GM18526 (cell line): ENCODE measurements around the gene ARSD.

Source experiments
- POLR2A ChIP-seq: IDR thresholded peaks from 3 replicates; pipeline ENCODE4 v1.6.1; 2011; ENCODE audit not compliant: insufficient read length; ENCODE audit errors: extremely low read depth

The ARSD gene

DNA sequence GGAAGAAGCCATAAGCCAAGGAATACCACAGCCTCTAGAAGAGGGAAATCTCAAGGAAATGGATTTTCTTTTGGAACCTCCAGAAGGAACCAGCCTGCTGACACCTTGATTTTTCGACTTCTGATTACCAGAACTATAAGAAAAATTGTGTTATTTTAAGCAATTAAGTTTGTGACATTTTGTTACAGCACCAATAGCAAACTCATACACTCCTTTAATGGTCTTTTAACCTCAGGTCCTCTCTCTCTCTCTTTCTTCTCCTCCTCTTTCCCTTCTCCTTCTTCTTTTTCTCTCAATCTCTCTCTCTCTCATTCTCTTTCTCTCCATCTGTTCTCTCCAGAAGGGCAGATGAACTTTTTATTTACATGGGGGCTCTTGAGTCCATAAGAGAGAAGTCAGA lies 26.3 kb downstream of the ARSD start:
- no peak for TF ChIP-seq POLR2A

DNA sequence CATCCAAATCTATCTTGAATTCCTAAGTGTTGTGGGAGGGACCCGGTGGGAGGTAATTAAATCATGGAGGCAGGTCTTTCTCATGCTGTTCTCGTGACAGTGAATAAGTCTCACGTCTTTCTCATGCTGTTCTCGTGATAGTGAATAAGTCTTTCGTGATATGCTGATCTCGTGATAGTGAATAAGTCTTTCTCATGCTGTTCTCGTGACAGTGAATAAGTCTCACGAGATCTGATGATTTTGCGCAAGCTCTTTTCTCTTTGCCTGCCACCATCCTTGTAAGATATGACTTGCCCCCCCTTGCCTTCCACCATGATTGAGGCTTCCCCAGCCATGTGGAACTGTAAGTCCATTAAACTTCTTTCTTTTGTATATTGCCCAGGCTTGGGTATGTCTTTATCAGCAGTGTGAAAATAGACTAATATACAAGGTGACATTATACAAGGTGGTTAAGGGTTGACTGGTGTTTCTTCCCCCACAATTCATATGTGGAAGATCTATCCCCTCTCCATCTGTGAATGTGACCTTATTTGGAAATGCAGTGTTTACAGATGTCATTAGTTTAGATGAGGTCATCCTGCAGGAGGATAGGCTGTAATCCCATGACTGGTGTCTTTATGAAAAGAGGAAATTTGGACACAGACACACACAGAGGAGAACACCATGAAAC lies 27.6 kb downstream of the ARSD start:
- no peak for TF ChIP-seq POLR2A

DNA sequence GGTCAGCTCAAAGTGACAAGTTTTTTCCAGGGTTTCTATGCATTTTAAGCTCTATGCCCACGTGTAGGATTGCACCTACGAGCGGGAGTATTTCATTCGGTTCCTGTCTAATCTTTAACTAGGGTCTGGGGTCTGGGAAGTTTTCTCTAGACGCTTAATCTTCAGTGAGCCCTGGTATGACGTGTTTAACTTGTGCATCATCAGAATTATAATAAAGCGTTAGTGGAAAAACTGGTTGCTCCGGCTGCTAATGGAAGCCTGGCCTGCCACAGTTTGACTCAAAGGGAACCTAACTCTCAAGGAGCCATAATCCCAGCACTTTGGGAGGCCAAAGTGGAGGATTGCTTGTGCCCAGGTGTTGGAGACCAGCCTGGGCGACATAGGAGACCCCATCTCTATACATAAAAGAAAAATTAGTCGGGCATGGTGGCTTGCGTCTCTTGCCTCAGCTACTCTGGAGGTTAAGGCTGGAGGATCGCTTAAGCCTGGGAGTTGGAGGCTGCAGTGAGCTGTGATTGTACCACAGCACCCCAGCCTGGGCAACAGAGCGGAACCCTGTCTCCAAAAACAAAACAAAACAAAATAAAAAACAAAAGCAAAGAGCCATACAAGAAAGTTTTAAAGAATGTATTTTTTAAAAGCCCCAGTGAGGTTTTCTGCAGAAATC lies 30.2 kb downstream of the ARSD start:
- TF ChIP-seq POLR2A: no peak

DNA sequence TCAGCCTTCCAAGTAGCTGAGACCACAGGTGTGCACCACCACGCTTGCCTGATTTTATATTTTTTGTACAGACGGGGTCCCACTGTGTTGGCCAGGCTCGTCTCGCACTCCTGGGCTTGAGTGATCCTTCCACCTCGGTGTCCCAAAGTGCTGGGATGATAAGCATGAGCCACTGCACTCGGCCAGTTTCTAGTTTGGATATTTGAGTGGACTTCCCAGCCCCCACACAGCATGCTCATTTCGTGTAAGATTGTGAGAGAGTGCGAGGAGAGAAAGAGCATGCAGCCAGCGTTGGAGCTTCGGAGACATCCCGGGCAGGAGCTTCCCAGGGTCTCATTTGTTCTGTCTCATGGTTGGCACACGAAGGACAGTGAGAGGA lies 31.8 kb downstream of the ARSD start:
- no peak for TF ChIP-seq POLR2A

DNA sequence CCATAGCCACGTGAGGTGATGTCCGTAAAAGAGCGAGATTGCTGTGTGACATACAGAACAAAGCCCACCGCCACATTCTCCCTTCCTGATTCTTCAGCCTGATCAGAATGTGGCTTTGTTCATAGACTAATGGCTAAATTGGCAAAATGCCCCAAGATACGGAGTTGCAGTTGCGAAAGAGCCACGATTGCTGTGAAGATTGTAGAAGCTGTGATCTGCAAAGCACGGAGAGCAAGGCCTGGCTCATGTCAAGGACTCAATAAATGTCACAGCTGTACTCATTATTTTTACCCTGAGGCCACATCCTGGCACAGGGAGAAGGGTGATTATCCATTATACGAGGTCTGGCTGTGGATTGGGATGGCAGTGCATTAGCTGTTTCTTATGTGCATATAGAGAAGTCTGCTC lies 34.2 kb downstream of the ARSD start:
- TF ChIP-seq POLR2A: no peak

DNA sequence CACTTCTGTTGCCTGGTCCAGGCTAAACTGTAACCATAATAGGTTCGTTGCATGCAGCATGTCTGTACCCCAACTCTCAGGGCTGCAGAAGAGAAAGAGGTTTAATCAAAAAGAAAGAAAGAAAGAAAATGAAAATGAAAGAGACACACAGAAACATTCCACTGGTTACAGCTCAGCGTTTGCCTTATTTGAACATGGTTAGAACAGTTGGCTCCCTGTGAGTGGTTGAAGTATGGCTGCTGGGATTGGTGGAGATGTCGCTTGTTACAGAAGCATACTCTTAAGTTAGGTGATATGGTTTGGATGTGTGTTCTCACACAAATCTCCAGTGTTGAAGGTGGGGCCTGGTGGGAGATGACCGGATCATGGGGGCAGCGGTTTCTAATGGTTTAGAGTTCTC lies 36.3 kb downstream of the ARSD start:
- TF ChIP-seq POLR2A: no peak

DNA sequence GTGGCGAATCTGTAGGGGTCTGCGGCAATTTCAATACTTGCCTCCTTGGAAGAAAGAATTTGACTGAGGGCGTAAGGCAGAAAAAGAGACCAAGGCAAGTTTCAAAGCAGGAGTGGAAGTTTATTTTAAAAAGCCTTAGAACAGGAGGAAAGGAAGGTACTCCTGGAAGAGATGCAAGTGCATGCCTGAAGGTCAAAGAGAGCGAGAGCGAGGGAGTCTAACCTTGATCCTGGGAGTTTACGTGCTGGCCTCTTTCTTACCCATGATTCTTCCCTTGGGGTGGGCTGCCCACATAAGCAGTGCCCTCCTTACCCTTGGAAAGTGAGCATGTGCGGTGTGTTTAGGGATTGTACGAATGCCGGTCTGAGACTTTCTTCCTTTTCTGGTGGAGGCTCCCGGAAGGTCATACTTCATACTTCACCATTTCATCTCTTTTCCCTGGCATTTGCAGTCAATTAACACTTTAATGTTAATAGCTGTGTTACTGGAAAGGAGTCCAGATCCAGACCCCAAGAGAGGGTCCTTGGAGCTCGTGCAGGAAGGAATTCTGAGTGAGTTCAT lies 40.0 kb downstream of the ARSD start:
- no peak for TF ChIP-seq POLR2A

DNA sequence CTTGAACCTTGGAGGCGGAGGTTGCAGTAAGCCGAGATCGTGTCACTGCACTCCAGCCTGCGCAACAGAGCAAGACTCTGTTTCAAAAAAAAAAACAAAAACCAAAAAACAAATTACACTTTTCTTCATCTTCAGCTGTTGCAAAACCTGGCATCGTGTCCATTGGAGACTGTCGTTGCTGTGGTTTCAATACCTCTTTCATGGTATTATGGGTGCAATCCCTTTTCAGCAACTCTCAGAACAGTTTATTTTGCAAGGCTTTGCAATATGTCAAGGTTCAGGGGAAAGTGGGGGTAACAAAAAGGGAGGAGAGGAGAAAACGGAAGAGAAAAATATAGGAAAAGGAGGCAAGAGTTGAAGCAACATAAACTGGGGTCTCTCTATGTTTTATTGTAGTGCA lies 40.8 kb downstream of the ARSD start:
- no peak for TF ChIP-seq POLR2A

DNA sequence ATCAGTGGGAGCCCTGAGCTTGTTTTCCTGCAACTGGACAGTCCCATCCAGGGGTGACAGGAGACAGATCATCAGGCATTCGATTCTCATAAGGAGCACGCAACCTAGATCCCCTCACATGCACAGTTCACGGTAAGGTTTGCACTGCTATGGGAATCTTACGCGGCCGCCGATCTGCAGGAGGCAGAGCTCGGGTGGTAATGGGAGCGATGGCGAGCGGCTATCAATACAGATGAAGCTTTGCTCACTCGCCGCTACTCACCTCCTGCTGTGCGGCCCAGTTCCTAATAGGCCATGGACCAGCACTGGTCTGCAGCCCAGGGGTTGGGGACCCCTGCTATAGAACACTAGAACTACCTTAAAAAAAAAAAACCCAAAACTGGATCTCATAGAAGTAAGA lies 45.4 kb downstream of the ARSD start:
- TF ChIP-seq POLR2A: no peak

DNA sequence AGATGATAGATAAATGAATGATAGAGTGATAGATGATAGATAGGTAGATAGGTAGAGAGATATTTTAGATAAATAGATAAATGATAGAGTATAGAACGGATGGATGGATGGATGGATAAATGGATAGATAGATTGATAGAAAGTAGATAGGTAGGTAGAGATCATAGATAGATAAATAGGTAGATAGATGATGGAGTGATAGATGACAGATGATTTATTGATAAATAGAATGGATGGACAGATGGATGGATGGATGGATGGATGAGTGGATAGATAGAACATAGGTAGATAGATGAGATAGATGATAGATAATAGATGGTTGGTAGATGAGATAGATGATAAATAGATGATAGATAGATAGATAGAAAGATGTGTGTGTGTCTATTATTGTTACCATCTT lies 49.5 kb downstream of the ARSD start:
- TF ChIP-seq POLR2A: no peak

DNA sequence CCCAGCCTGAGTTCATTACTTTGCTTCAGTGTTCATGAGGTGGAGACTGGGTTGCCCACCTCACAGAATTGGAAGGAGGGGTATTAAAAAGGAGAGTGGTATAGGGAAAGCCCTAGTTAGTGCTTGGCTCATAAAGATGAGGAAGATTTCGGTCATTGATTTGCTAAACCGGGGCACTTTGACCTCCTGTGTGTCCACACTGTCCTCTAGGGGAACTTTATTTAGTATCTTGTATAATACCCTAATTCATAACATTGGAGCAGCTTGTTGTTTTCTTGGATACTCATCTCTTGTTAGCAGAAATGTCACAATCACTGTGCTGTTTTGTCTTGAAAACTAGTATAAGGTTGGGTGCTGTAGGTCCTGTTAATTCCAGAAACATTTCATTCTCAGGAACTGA lies 50.6 kb downstream of the ARSD start:
- TF ChIP-seq POLR2A: no peak

DNA sequence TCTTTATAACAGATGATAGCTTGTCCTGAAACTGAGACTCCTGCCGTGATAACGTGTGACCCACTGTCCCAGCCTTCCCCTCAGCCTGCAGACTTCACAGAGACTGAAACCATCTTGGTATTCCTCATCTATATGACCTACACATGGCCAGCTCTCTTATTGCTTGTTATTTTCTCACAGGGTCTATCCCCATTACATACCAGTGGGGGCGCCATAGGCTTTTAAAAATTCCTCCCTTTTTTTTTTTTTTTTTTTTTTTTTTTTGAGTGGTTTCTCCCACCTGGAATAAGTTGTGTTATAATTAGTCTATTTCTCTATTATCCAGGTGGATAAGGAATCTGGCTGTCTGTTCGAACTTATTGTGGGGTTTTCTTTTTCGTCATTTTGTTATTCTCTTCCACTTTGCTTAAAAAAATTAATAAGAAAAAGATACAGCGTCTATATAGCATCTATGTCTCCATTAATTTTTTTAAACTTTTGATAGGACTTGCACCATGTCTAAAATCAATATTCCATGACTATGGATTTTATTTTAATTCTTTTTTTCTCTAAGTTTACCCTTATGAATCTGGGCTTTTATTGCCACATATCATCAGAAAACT lies 53.2 kb downstream of the ARSD start:
- no peak for TF ChIP-seq POLR2A

DNA sequence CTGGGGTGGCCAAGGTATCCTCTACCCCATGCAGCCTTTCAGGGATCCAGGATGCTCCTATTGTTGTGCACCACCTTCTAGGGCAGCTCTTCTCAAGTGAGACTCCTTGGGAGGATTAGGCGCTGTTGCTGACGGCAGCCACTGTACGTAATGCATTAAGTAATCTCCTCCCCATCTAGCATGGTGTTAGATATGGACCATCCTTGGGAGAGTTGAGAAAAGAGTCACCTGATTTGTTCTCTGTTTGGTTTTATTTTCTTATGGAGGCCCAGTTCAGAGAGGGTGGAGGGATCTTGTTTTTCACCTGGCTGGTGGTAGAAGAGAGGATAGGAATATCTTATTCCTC lies 54.0 kb downstream of the ARSD start:
- no peak for TF ChIP-seq POLR2A

DNA sequence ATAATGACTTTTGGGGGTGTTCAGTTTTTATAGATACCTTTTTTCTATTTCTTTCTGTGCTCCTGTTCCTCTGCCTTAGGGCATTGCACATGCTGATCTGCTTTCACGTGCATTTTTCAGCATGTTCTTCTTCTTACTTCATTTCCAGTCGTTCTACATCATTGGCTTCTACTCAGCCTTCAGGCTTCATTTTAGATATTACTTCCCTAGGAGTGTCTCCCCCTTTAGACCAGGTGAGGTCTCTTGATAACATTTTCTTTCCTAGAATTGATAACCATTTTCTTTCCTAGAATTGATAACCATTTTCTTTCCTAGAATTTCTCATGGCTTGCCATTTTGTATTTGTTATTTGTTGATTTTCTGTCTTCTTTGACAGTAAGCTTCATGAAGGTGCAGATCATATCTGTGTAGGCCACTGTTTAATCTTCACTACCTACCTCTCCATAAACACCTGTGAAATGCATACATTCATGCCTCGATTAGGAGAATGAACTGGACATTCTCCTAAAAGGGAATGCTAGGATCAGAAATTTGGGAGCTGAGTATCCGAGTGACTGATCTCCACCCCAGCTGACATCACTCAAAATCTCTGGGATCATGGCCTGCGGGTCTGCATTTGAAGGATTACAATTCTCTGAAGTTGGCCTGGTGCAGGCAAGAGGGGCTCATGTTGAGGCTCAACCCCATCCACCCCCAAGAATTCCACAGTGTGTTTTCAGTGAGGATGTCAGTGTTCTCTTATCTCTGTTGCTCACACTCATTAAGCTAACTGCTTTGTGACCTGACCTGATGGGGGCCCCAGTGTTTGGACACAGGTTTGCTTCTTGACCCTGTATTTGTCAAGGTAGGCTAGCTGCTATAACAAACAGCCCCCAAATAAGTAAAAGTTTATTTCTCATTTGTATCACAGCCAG lies 54.7 kb downstream of the ARSD start:
- TF ChIP-seq POLR2A: no peak

DNA sequence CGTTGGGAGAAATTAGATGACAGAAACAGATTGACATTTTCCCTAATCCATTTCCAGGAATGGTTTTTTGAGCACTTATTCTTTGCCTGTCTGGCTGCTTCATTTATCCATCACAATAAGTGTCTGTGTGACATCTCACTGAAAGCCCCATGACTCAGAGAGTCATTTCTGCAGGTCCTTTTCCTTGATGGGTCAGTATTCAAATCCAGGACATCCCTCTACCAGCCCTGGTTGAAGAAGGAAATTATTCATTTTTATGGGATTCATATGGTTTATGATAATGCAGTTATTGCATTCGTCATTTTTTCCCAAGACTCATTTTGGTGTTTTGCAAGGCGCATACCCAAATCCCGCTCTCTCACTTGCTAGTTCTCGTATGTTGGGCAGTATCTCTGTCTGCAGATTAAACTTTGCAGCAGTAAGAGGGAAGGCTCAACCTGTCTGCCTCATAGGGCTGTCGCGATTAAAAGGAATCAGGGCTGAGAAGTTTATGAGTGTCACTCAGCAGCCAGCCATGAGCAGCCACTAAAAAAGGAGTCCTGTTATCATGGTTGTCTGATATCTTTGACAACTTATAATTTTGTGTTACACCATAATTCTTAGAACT lies 56.4 kb downstream of the ARSD start:
- no peak for TF ChIP-seq POLR2A
